HG02884 (cell line): ENCODE data around the gene MTMR2.

Experiments used
- ATAC-seq: cut with Tn5 transposase; IDR thresholded peaks from one replicate; pipeline ENCODE4 v1.9.1; 2021; ENCODE audit warnings: mild to moderate bottlenecking, moderate library complexity; ENCODE audit not compliant: unreplicated experiment

The MTMR2 gene

DNA sequence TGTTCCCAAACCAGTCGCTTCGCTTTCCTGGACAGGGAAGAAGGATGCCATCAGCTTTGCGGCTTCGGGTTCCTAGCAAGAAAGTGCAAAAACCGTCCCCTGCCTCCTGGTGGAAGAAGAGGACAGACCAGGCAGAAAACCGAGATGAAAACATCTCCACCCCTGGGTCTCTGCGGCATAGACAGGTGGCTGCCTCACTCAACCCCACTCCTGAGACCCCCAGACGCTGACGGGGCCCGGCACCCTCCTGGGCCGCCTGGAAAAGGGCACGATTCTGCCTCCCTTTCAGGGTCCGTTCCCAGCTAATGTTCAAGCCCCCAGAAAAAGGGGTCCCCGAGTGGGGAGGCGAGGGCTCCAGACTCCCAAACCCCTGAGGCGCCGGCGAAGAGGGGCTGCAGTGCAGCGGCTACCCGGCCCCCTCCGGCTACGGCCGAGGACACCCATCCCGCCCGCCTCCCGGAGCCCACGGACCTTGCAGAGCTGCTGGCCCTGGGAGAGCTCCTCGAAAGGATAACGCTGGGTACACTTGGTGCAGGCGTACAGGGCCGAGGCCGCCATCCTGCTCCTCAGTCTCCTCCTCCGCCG, 134.9 kb downstream of the MTMR2 start:
- ATAC-seq = no peak
